DMS153 (cell line): Measurements from ENCODE around the gene CUX1.

Source experiments
- DNase-seq: peaks from one replicate; lab custom pipeline; 2025; lab: John Stamatoyannopoulos, UW

The CUX1 gene

DNA sequence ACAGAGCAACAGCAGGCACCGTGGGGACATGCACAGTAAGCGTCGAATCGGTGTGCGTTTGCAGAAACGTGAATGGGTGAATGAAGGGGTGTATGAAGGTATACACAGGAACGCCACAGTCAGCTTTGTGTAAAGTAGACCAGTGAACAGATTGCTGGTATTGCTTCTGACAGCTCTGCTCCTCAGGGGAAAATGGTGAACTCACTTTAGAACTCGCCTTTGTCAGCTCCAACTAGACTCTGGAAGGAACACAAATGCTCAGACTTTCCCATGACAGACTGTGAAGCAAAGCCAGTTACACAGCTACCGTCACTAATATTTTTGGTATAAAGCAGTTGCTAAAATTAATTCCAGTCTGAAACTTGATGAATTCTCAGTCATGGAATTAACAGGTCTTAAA, 78.9 kb downstream of the CUX1 start:
- no peak for DNase-seq

DNA sequence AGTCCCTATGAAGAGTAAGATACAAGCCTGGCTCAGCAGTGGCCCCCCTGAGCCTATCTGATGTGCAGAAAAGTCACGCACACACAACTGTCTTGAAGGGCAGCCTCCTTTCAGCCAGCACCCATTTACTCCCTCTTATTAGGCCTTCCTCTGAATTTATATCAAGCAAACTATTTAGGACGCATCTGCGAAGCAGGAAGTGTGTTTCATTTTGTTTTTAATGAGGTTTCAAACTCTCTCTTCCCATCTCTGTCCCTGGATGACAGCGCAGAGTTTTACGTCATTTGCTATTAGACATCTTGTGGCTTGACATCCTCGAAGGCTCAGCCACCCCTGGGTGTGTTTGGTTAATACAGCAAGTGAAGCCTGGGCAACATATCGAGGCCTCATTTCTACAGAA, 79.5 kb downstream of the CUX1 start:
- no peak for DNase-seq

DNA sequence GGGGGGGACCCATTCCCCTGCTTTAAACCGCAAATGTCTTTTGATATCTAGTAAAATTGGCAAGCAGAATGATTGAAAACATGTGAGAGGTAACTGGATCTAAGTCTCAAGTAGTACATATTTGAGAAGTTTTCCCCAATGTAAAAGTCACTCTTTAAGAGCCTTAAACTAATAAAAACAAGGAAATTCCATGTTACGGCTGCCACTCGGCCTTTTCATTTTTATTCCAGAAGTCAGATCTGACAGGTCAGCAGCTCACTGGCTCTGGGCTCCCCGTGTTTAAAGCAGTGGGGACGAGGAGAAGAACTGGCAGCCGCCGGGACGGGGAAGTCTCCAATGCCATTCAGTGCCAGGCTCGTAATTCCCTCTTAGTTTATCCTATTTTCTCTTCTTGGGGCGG, 80.7 kb downstream of the CUX1 start:
- DNase-seq, result no peak

DNA sequence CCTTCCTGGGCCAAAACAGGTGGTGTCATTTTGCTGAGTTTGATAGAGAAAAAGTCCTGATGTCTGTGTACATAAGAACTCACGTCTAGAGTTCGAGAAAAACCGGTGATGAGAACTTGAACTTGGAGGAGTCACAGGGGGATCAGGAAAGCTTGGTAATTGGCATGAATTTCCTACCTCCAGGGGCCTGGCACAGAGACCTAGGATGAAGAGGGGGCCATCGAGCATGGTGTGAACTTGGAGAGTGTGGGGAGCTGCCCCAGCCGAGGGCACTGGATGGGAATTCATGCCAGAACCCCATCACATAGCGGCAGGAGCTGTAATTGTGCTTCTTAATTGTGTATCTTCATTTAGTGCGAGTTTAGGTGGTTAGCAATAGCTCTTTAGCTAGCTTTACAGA, 82.2 kb downstream of the CUX1 start:
- no peak for DNase-seq

DNA sequence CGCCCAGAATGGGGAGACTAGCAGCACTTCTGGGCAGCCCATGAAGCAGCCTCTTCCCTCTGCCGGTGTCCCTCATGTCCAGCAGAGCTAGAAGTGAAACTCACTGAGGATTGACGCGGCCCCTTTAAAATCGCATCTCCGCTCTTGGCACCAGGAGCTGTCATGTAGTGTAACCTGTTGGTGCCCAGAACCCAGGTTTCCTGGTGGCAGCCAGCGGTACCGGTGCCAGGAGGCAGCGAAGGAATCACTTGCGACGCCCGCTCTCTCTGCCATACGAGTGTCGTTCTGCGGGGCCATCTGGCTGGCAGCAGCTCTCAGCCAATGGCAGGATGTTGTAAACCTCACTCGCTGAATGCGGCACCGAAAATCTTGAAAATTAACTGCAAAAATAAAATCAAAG, 82.7 kb downstream of the CUX1 start:
- no peak for DNase-seq

DNA sequence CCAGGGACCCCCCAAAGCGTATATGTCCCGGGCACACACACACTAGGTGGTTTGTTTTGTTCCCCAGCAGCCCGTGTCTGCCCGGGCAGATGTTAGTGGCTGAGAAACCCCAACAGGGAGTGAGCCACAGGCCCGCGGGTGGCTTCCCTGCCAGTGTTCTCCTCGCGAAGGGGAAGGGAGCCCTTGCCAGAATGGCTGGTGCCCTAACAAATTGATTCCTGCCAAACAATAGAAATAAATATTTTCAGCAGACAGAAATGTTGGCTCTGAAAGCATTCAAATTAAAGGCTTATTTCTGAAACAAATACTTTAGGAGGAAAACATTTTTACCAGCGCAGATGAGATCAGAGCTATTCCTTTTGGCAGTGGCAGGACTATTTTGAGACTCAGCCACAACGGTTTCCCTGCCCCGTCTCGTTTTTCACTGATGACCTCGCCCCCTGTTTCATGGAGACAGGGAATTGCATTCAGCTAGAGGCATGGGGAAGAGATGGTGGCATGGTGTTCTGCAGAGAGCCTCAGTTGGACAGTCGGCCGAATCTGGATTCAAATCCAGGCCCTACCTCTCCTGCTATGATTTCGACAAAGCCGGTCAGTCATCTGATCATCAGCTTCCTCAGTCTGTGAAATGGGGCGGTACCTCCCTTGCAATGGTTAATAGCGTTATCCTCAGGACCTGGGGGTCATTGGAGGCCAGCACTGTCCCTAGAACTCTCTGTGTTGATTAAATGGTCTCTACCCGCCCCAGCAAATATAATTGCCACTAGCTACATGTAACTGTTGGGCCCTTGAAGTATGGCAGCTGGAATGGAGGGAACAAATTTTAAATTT, 84.5 kb downstream of the CUX1 start:
- DNase-seq, result no peak

DNA sequence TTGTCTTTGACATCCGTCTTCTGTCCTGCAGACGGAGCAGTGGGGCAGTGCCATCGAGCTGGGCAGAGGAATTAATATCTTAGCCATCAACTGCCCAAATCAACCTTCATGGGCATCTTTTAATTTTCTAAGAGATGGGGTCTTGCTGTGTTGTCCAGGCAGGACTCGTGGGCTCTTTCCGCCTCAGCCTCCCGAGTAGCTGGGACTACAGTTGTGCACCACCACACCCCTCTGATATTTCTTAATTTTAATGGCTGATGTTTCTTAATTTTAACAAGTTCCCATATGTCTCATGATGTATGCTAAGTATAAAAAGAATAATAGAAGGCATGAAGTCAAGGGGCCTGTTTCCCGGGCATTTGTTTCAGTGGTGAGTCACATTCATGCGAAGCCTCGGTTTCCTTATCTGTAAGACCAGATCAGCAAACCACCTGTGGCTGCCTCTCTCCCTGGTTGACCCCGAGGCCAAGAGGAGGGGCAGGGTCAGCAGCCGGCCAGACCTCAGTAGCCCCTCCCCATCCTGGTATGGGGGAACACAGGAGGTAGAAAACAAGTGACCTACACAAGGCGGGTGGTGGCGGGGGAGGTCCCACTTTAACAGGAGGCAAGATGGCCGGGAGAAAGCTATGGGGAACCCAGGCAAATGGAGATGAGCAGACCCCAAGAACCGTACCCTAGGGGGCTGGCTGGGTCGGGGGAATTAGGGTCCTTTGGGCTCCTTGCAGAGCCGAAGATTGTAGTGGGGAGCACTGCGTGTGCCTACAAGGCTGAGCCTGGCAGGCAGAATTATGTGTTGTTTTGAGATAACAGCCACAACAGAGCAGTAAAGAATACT, 85.5 kb downstream of the CUX1 start:
- DNase-seq, result no peak

DNA sequence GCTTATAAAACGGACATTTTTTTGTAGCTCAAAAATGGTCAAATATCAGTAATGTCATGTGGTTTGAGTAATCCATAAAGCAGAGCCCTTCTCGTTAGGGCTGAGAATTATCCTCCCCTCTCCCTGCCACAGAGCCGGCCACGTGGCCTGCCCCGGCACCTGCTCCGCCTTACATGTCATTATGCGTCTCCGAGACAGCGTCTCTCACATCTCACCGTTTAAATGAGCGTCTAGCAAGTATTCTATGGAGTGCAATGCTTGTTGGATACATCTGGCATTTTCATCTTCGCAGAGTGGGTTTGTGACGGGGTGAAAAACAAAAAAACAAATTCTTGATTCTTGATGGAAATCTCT, 86.1 kb downstream of the CUX1 start:
- DNase-seq, result no peak

DNA sequence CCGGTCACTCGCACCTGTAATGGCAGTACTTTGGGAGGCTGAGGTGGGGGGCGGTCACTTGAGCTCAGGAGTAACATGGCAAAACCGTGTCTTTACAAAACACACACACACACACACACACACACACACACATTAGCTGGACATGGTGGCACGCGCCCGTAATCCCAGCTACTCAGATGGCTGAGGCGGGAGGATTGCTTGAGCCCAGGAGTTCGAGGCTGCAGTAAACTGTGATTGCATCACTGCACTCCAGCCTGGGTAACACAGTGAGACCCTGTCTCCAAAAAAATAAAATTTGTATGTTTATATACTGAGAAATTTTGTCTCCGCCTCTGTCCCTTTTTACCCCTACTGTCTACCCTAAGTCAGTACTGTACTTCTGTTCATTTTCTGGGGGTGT, 86.6 kb downstream of the CUX1 start:
- no peak for DNase-seq

DNA sequence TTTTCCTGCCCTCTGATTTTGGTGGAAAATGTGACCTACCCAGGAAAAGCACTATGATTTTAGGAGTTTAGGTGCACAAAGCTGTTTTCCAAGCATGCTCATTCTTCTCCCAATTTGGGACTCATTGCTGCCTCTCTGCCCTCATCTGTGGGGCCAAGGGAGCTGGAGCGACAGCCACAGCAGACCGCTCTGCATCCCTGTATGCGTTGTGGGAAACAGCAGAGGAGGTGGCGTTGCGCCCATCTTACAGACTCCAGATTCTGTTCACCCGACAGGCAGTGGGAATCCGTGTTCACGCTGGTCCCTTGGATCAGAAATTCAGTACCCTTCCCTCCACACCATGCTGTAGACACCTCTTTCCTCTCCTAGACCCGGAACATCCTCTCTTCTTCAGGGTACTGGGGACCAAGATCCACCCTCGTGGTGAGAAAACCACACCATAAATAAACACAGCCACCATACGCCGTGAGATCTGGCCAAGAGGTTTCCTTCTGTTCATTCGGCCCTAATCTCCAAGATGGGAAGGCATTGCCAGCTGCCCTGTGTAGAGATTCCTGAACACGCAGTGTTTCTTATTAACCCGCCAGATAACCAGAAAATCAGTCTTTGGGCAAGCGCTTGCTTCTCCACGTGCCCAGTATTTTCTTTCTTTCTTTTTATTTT, 87.9 kb downstream of the CUX1 start:
- no peak for DNase-seq

DNA sequence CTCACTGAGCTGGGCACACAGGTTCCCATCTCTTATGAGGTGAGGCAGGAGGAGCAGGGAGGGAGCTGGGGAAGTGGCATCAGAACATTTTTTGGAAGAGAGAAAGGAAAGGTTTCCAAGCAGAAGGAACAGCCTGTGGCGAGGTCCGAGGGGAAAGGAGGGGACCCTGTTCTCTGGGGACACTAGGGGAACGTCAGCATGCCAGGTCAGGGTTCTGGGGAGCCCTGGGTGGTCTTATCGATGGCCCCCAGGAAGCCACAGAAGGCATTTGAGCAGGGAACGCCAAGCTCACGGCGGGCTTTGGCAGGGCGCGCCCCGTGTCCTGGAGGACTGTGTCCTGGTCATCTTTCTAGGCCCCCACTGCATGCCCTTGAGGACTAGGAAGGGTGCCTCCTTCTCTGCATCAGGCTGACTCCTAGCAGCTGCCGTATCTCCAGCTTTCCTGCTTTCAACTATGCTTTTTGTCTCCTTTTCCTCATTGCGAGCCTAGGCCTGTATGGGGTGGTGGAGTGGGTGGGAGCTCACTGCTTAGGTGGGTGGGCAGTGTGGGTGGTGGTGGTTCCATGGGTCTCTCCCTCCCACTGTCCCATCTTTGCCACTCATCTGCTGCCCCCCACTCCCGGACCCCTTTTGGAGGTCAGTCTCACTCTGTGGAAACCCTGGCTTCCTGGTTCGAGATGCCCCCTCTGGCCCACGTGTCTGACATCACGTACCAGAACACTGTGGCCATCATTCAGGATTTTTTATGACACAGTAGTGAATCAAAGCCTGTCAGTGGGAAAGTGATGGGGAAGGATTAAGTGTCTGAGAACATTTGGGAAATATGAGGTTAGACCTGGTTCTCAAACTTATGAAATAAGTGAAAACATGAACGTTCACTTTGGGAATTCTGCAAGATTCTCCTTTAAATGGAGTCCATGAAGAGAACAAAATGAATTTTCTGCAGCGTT, 89.1 kb downstream of the CUX1 start:
- no peak for DNase-seq

DNA sequence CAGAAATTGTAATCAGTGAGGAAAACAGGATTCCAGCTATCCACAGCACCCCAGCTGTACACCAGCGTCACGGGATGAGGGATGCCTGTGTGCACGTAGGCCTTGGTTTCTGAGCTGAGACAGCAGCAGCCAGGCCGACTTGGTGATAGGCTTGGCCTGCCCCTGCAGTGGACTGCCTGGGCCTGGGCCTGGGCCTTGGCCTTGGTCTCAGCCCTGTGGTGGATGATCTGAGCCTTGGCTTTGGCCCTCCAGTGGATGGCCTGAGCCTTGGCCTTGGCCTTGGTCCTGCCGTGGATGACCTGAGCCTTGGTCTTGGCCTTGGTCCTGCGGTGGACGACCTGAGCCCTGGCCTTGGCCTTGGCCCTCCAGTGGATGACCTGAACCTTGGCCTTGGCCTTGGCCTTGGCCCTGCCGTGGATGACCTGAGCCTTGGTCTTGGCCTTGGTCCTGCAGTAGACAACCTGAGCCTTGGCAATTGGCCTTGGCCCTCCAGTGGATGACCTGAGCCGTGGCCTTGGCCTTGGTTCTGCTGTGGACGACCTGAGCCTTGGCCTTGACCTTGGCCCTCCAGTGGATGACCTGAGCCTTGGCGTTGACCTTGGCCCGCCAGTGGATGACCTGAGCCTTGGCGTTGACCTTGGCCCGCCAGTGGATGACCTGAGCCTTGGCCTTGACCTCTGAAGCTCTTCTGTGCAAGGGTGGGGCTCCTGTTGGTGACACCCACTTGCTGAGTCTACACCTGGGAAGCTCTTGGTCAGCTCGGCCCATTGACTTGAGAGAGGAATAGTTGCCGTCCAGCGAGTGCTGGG, 93.8 kb downstream of the CUX1 start:
- DNase-seq, result no peak

DNA sequence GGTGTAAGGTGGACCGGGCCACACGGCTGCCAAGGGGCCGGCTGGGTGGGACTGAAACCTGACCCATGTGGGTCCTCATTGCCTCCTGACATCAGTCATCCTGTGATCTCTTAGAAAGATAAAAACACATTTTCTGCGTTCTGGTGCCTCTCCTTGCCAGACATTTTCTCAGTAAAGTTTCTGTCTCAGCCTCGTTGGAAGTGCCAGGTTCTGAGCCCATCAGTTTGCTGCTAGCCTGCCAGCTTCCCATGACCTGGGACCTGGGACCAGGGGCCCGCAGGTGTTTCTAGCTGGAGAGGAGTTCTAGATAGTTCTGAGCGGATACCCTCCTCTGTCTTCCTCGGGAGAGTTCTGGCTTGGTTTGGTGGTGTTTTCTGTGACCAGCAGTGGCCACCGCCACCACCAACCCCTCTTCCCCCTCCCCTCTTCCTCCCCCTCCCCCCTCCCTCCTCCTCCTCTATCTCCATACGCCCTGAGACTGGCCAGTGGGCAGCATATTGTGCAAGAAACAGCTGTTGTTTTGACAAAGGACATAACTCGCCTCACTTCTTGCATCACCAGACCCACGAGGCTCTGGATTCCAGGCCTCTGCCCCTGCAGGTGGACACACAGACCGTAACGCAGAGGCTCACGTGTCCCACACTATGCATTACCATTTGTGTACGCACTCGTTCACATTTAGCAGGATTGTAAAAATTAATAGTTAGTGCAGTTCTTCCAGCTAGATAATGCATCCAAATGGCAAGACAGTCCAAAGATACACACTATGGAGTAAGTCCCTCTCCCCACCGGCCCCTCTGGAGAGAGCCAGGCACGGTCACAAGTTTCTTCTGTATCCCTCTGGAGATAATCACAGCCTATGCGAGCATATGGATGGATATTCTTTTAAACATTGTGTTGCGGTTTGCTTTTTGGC, 94.6 kb downstream of the CUX1 start:
- no peak for DNase-seq

DNA sequence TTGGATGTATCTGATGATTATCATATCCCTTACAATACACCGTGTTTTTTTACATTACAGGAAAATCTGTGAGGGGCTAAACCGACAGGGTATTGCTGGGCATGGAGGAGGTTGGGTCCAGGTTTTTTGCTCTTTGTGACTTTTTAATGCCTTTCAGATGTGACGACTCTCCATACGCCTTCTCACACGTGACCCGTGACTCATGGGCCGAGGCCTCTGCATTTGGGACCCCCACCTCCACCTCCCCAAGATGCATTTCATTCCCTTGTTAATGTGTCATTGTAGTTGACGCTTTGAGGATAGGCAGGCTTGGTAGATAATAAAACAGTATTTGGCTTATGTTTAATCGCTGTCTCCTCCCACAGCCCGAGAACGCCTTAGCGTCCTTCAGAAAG, 95.3 kb downstream of the CUX1 start:
- no peak for DNase-seq

DNA sequence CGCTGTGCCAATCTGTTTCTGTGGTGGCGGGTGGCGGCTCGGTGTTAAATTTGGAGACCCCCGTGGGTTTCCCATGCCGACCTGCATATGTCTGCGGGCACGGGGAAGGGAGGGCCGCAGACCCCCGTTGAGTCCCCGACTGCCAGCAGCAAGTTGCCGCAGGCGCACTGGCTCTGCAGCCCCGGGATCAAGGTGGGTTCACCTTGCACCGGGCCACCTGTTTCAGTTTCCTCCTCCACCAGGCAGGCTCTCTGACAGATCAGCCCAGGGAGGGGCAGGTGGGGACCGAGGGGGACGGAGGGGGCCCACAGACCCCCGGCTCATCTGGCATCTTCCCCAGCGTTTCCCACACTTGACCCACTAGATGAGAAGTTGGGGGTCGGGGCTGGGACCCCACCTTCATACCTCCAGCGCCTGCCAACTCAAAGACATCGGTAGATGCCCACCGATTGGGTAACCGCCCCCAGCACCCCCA, 95.9 kb downstream of the CUX1 start:
- no peak for DNase-seq

DNA sequence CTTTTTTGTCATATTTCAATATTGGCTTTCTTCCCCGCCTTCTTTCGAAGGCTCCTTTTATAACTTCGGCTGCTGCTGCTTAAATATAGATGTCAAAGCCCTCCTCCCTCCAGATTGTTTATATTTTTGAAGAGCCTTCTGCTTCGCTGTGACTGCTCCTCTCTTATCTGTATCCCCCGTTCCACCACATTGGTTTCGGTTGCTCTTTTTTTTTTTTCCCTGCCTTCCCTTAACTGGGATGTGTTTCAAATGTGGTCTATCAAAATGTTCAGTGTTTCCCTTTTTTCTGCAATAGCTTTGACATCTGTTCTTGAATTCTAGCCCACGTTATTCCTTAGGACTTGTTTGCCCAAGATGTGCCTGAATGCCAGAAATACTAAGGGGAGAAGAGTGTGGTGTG, 96.4 kb downstream of the CUX1 start:
- DNase-seq, result no peak

DNA sequence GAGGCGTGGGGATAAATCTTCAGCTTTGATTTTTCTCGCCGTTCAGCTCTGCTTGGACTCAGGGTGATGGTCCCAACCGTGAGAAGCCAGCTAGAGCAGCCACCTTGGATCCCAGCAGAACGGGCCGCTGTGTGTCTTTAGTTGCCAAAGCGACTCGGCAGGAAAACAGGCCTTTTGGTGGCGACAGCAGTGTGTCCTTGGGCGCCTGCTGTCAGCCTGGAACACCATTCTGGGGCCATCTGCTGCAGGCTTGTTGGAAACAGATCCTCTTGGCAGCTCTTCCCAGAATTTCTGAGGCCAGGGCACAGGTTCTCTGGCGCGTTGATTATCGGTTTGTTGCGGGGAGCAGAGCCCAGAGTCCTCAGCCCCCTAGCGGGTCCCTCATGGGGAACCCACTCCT, 97.6 kb downstream of the CUX1 start:
- no peak for DNase-seq

DNA sequence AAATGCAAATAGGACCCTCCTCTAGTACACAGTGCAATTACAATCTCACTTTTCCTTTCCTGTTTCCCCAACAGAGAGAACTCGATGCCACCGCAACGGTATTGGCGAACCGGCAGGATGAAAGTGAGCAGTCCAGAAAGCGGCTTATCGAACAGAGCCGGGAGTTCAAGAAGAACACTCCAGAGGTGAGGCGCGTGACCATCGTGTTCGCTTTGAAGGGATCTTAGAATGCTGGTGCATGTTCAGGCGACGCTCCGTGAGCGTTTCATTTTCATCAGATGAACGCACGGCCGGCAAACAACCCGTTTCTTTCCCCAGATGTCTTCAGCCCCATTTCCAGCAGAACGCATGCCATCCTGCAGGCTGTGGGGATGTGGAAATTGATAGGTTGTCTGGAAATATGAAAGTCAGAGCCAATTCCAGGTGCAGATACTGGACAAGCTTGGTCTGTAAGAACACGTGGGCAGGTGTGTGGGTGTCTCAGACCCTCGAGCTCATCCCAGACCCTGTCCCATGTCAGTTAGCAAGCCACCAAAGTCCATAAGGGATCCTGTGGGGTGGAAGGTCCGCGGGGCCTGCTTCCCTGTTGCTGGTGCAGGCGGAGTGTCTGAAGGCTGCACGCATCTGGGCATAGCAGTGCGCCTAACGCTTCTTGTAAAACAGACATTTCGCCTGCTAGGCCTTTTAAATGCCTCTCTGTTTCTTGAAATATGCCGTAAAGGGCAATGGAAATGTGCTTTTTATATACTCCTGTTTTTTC, 98.8 kb downstream of the CUX1 start:
- no peak for DNase-seq

DNA sequence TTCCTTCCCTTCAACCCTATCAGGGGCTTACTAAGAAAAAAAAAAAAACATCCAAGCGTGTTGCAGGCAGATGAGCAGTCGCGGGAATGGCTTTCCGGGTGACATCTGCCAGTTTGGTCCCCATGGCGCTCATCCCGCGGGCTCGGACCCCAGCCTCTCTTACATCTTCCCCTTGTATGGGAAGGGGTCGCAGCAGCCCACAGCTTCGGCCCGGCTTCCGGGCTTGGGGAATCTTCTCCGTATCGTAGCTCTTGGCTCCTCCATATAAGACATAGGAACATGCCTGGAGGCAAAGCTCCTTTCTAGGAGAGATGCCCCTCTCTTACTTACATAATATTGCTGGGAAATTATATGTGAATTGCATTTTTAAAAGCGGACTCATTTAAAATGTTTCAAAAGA, 99.5 kb downstream of the CUX1 start:
- no peak for DNase-seq
